ENCODE measurements around the gene MFSD12. TPM values are rescaled to one million over a fixed set of nuclear protein-coding genes. Genes with fewer than 3 reads are reported as not detected.

The MFSD12 gene
- total RNA-seq, 1 donor from 2014 or later, result 71.5 TPM

- no peak for DNase-seq (ENCODE audit: low spot score, unreplicated experiment)
- no peaks in the 10 kb centered on the region for H3K9me3 Mint-ChIP-seq (ENCODE audit: low read depth)
- H3K27ac Mint-ChIP-seq, result no peak overlapping the region
- H3K4me3 Mint-ChIP-seq (ENCODE audit: low read depth), result no peak overlapping the region
- no peaks in the 10 kb centered on the region for H3K4me1 Mint-ChIP-seq (ENCODE audit: low read depth)
- H3K36me3 Mint-ChIP-seq (ENCODE audit: insufficient read depth), result no peaks in the 10 kb centered on the region
- TF ChIP-seq CTCF (IDR thresholded peaks at IDR 0.05; ENCODE audit: unreplicated experiment), result no peak
- peaks cover 22% of the 10 kb centered on the region for H3K27me3 Mint-ChIP-seq
Observed at GRCh38 chr19:3595521-3596061, 38.2 kb upstream of the MFSD12 start.

- Mint-ChIP-seq H3K27ac (no peak overlapping the region), H3K4me3 (ENCODE audit: low read depth) (no peak overlapping the region), H3K36me3 (ENCODE audit: insufficient read depth) (no peaks in the 10 kb centered on the region), H3K4me1 (ENCODE audit: low read depth) (no peaks in the 10 kb centered on the region), H3K27me3 (peaks cover 29% of the 10 kb centered on the region), H3K9me3 (ENCODE audit: low read depth) (no peaks in the 10 kb centered on the region)
- DNase-seq (ENCODE audit: low spot score, unreplicated experiment), result no peak
- no peak for TF ChIP-seq CTCF (IDR thresholded peaks at IDR 0.05; ENCODE audit: unreplicated experiment)
Observed at GRCh38 chr19:3593156-3593555, 35.8 kb upstream of the MFSD12 start.

DNA sequence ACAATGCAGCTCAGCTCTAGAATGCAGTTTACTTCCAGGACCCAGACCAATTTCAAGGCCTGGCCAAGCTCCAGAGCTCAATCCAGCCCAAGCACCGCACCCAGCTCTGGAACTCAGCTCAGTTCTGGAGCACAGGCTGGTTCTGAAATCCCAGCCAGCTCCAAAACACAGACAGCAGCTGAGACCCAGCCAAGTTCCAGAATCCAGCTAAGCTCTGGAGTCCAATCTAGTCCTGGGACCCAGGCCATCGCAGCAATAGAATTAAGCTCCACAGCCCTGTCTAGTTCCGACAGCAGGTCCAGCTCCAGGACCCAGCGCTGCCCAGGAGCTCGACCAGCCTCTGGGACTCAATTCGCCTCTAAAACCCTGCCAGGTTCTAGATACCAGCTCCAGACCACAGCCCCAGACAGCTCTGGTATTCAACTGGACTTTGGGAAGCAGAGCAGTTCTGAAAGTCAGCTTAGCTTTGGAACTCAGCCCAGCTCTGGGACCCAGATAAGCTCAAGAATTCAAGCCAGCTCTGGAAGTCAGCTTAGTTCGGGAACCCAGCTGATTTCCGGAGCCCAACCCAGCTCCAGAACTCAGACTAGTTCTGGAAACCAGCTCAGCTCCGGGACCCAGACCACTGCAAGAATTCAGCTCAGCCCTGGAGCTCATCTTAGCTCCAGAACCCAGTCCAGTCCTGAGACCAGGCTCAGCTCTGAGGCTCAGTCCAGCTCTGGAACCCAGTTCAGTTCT lies 34.7 kb upstream of the MFSD12 start:
- Mint-ChIP-seq H3K27ac (no peak overlapping the region), H3K27me3 (peaks cover 31% of the 10 kb centered on the region), H3K4me3 (ENCODE audit: low read depth) (no peak overlapping the region), H3K4me1 (ENCODE audit: low read depth) (no peaks in the 10 kb centered on the region), H3K36me3 (ENCODE audit: insufficient read depth) (no peaks in the 10 kb centered on the region), H3K9me3 (ENCODE audit: low read depth) (no peaks in the 10 kb centered on the region)
- DNase-seq (ENCODE audit: low spot score, unreplicated experiment), result no peak
- TF ChIP-seq CTCF (IDR thresholded peaks at IDR 0.05; ENCODE audit: unreplicated experiment), result no peak

GRCh38 chr19:3590991-3591659 lies 33.7 kb upstream of the MFSD12 start:
- TF ChIP-seq CTCF (IDR thresholded peaks at IDR 0.05; ENCODE audit: unreplicated experiment), result no peak
- H3K27me3 Mint-ChIP-seq, result peaks cover 40% of the 10 kb centered on the region
- no peaks in the 10 kb centered on the region for H3K9me3 Mint-ChIP-seq (ENCODE audit: low read depth)
- H3K4me3 Mint-ChIP-seq (ENCODE audit: low read depth), result no peak overlapping the region
- DNase-seq (ENCODE audit: low spot score, unreplicated experiment), result no peak
- H3K4me1 Mint-ChIP-seq (ENCODE audit: low read depth), result no peaks in the 10 kb centered on the region
- no peaks in the 10 kb centered on the region for H3K36me3 Mint-ChIP-seq (ENCODE audit: insufficient read depth)
- H3K27ac Mint-ChIP-seq, result no peak overlapping the region

DNA sequence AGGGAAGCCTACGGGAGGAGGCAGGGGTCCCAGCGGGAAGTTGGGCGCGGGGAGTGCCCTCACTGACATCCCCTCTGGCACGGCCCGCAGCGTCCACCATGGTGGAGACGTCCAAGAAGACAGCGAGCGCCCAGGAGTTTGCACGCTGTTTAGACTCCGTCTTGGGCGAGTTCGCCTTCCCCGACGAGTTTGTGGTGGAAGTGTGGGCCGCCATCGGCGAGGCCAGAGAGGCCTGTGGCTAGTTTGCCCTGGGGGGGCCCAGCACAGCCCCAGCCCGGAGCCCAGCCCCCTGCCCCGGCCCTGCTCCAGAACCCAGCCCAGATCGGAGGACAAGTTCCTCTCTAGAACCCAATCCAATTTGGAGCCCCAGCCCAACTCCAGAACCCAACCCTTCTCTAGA lies 32.6 kb upstream of the MFSD12 start:
- H3K27ac Mint-ChIP-seq, result no peak overlapping the region
- no peaks in the 10 kb centered on the region for H3K4me1 Mint-ChIP-seq (ENCODE audit: low read depth)
- H3K4me3 Mint-ChIP-seq (ENCODE audit: low read depth), result no peak overlapping the region
- no peak for TF ChIP-seq CTCF (IDR thresholded peaks at IDR 0.05; ENCODE audit: unreplicated experiment)
- no peak for DNase-seq (ENCODE audit: low spot score, unreplicated experiment)
- no peaks in the 10 kb centered on the region for H3K9me3 Mint-ChIP-seq (ENCODE audit: low read depth)
- H3K36me3 Mint-ChIP-seq (ENCODE audit: insufficient read depth), result no peaks in the 10 kb centered on the region
- H3K27me3 Mint-ChIP-seq, result peaks cover 40% of the 10 kb centered on the region

All from progenitor cell of endocrine pancreas (in vitro differentiated cells).